Coronary artery (tissue), 2 donors: ENCODE results near the gene NAALAD2.
"Not testable (repeated sequence)": the region's sequence is repeated elsewhere in the genome, so short reads cannot be mapped to it uniquely, and the experiment has no call there.

Experiments used
- DNase-seq: peaks from one replicate; pipeline ENCODE4 v3.0.0-alpha.2; 2017; ENCODE audit warnings: low spot score
- H3K27ac ChIP-seq, 2 donors: fragments of 200-600 bp; sonication (generic); one replicate each; pipeline ENCODE4 v1.5.1; 2016 to 2019
- H3K4me3 ChIP-seq: fragments of 200-600 bp; sonication (generic); 2 replicates; pipeline ENCODE4 v1.5.1; 2016; ENCODE audit warnings: mild to moderate bottlenecking, moderate library complexity
- TF ChIP-seq, protein P1 (sequence below): fragments of 200-600 bp; sonication (generic); IDR thresholded peaks from one replicate; pipeline ENCODE4 v1.5.1; 2019; ENCODE audit warnings: antibody characterized with exemption

NAALAD2 gene

DNA sequence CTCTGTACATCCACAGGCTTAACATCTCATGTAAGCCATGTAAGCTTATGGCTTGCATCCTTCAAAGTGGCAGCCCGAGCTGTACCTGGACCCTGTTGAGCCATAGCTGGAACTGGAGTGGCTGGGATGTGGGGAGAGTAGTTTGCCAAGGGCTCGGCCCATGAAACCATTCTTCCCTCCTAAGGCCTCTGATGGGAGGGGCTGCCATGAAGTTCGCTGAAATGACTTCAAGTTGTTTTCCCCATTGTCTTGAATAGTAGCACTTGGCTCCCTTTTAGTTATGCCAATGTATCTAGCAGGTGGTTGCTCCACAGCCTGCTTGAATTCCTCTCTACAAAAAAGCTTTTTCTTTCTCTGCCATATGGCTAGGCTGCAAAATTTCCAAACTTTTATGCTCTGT lies 93.6 kb downstream of the NAALAD2 start:
- no peak overlapping the region for H3K27ac ChIP-seq
- no peak overlapping the region for H3K4me3 ChIP-seq
- TF ChIP-seq, protein P1, sequence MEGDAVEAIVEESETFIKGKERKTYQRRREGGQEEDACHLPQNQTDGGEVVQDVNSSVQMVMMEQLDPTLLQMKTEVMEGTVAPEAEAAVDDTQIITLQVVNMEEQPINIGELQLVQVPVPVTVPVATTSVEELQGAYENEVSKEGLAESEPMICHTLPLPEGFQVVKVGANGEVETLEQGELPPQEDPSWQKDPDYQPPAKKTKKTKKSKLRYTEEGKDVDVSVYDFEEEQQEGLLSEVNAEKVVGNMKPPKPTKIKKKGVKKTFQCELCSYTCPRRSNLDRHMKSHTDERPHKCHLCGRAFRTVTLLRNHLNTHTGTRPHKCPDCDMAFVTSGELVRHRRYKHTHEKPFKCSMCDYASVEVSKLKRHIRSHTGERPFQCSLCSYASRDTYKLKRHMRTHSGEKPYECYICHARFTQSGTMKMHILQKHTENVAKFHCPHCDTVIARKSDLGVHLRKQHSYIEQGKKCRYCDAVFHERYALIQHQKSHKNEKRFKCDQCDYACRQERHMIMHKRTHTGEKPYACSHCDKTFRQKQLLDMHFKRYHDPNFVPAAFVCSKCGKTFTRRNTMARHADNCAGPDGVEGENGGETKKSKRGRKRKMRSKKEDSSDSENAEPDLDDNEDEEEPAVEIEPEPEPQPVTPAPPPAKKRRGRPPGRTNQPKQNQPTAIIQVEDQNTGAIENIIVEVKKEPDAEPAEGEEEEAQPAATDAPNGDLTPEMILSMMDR: no peak
- no peak for DNase-seq

DNA sequence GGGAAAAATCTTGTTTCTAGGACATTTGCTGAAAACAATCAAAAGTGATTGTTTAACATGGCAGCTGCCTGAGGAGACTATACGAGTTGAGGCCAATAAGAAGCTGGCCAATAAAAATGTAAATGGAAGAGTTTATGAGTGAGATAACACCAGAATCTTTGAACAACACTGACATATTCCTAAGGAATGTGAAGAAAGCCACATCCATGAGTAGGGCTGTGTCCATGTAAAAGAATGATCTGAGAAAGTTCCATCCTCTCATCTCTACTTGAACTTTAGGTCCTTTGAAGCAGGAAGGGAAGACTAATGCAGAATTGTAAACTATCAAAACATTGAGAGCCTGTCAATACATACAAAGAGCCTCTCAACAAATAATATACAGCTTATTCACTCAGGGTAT lies 95.3 kb downstream of the NAALAD2 start:
- TF ChIP-seq, protein P1: no peak
- no peak overlapping the region for H3K27ac ChIP-seq
- no peak overlapping the region for H3K4me3 ChIP-seq
- no peak for DNase-seq

GRCh38 chr11:90234977-90235376 lies 100.5 kb downstream of the NAALAD2 start:
- peak overlapping the region; percentile 50 to 56 for H3K27ac ChIP-seq
- DNase-seq: no peak
- TF ChIP-seq, protein P1: no peak
- H3K4me3 ChIP-seq: peak overlapping the region; percentile 38

- no peak for DNase-seq
- Histone ChIP-seq H3K4me3 (peak overlapping the region; percentile 38), H3K27ac (peak overlapping the region in 1 of 2 donors; percentile 50)
- TF ChIP-seq, protein P1: no peak
Measured at GRCh38 chr11:90235526-90235925, 101.1 kb downstream of the NAALAD2 start.

GRCh38 chr11:90237004-90237403 lies 102.5 kb downstream of the NAALAD2 start:
- TF ChIP-seq, protein P1: no peak
- Histone ChIP-seq H3K27ac (no peak overlapping the region), H3K4me3 (no peak overlapping the region)
- no peak for DNase-seq

- H3K4me3 ChIP-seq, DNase-seq, H3K27ac ChIP-seq: not testable (repeated sequence)
Measured at GRCh38 chr11:90239967-90240636, 105.6 kb downstream of the NAALAD2 start.

DNA sequence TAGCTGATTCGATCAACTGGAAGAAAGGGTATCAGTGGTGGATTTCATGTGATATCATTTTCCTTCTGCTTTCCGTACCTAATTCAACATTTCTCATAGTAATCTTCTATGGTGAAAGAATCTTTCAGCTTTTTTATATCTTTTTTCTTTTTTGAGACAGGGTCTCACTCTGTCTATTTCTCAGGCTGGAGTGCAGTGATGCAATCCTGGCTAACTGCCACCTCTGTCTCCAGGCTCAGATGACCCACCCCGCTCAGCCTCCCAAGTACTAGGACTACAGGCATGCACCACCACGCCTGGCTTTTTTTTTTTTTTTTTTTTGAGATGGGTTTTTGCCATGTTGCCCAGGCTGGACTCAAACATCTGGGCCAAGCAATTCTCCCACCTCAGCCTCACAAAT lies 107.0 kb downstream of the NAALAD2 start:
- TF ChIP-seq, protein P1: no peak
- H3K27ac ChIP-seq: no peak overlapping the region
- H3K4me3 ChIP-seq: no peak overlapping the region

More for the DNA sequence above, 107.0 kb downstream of the NAALAD2 start:
- DNase-seq: no peak
